Hematopoietic multipotent progenitor cell treated with erythropoietin and hydrocortisone succinate and interleukin-3 and kit ligand, for 17 days (in vitro differentiated cells): ENCODE data around the gene NABP1.

ENCODE experiments used
- DNase-seq: peaks from one replicate; pipeline ENCODE4 v3.0.0-alpha.2; 2015; ENCODE audit warnings: low spot score

NABP1 gene

GRCh38 chr2:191680639-191681038 lies 2.7 kb downstream of the NABP1 start:
- no peak for DNase-seq

DNA sequence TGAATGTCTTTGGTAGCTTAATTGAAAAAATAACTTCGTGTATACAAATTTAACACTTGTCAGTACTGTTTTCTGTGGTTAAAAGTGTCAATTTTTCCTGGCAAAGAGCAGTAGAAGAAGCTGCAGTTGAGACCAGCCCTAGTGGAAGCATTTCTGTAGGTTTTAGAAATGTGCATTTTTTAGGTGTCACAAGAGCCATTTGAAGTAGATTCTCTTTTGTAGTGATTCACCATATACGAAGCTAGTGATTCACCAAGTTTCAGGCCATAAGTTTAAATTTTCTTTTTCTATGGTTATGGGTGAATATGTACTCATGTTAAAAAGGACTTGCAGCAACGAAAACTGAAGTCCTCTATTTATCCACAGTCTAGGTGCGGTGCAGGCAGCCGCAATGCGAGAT lies 4.2 kb downstream of the NABP1 start:
- no peak for DNase-seq

- DNase-seq: no peak
These were observed 8.1 kb downstream of the NABP1 start for GRCh38 chr2:191686066-191686465.

DNA sequence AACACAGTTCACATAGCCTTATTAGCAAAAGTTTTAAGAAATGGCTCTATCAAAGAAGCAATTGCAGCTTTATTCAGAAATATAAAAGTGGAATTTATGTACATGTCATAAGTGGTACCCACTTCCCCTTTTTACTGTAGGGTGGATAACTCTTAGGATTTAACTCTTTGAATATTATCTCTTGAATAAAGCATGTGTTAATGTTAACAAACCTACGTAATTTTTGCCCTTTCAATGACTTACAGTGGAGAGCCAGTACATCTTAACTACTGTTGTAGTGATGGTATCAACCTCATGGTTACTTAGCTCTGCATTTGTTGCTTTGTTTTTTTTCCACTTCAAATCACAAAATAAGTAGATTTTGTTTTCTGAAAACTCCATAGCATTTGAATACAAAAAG lies 8.8 kb downstream of the NABP1 start:
- no peak for DNase-seq

DNA sequence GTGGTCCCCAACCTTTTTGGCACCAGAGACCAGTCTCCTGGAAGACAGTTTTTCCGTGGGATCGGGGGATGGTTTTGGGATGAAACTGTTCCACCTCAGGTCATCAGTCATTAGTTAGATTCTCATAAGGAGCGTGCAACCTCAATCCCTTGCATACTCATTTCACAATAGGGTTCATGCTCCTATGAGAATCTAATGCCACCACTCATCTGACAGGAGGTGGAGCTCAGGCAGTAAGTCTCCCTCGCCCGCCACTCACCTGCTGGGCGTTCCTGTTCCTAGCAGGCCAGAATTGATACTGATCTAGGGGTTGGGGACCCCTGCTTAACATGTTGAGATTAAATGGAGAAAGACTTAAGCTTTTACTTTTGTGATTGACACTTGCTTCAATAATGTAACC lies 9.9 kb downstream of the NABP1 start:
- DNase-seq: no peak

GRCh38 chr2:191688934-191689695 lies 11.2 kb downstream of the NABP1 start:
- DNase-seq: no peak

DNA sequence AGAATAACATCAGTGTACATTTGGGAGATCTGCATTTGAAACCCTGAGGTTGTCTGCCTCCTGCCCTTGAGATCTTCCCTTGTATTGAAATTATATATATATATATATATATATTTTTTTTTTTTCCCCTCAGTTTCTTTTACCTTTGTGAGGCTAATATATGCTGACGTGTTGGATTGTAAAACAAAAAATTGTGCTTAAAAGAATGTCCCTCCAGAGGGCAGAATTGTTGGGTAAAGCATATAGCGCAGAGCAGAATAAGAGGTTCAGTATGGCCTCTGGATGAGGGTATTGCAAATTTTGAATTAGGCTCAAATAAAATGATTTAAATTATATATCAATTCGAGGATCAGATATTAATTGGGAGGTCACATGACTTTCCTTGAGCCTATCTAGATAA lies 12.4 kb downstream of the NABP1 start:
- no peak for DNase-seq

DNA sequence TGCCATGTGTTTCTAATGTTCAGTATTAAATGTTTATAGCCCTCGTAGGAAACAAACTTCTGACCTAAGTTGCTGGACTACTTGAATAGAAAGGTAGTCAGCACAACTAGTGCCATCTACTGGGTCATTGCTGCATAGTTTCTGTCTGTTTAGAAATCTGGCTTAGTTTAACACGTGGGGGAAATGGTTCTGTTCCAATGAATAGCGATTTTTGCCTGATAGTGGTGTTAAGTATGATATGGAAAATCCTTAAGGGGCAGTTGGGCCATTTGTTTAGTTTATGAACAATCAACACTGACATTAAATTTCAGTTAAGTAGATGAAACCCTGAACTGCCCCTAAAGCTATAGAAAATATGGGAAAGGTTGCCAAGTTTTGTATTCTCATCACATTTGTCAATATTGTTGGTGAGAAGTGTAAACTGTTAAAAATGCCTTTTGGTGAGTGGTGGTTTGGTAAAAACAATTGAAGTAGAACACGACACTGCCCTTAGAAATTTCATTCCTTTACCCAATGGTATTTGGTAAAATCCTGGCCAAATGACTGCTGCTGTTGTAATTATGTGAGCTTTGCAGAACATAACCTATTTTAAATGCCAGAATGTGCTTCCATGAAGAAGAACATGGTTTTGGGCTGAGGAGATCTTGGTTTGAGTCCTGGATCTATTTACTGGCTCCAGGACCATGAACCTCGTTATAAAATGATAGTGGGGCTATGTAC lies 13.2 kb downstream of the NABP1 start:
- DNase-seq: peak; percentile 76

- DNase-seq: no peak
These were observed 14.0 kb downstream of the NABP1 start for GRCh38 chr2:191691898-191692297.

- DNase-seq: no peak
These were observed 14.7 kb downstream of the NABP1 start for GRCh38 chr2:191692502-191693115.

DNA sequence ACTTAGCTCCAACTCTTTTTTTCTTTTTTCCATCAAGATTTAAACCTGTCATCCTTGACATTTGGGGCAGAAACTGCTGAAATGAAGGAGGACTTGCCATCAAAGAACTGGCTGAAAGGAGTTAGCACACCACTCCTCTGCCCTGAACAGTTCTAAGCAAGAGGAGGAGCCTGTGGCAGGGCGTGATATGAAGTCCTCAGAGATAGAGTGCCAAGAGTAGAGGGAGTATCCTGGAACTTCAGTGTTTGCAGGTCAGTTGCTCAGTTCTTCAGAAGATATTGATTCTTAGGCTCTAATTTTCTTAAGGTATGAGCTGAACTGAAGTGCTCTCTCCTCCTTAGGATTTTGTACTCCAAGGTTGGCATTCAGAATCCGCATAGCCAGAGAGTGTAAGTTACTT lies 15.2 kb downstream of the NABP1 start:
- no peak for DNase-seq

GRCh38 chr2:191693778-191694177 lies 15.8 kb downstream of the NABP1 start:
- no peak for DNase-seq

DNA sequence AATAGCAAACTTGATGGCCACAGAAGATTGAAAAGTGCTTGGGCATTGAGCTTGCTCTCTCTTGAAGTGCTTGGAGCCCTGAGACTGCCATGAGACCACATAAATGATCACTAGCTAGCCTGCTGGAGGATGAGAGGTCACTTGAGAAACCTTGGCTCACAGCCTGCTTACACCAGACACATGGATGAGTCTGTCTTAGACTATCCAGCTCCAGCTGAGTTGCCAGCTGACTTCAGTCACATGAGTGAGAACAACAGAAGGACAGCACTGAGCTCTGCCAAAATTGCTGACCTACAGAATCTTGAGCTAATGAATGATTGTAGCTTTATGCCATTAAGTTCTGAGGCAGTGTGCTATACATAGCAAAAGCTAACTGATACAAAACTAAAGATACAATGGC lies 18.1 kb downstream of the NABP1 start:
- DNase-seq: no peak

GRCh38 chr2:191696966-191697365 lies 19.0 kb downstream of the NABP1 start:
- no peak for DNase-seq

DNA sequence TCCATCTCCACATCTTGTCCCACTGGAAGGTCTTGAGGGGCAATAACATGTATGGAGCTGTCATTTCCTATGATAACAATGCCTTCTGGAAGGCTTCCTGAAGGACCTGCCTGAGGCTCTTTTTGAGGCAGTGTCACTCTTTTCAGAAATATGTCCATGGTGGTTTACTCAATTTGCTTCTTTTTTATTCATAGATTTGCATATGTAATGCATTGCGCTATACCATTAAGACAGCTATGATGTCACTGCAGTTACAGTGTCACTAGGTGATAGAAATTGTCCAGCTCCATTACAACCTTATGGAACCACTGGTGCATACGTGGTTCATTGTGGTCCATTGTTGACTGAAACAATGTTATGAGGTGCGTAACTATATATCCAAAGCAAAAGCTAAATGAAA lies 19.9 kb downstream of the NABP1 start:
- no peak for DNase-seq

GRCh38 chr2:191699341-191699945 lies 21.5 kb downstream of the NABP1 start:
- DNase-seq: no peak

DNA sequence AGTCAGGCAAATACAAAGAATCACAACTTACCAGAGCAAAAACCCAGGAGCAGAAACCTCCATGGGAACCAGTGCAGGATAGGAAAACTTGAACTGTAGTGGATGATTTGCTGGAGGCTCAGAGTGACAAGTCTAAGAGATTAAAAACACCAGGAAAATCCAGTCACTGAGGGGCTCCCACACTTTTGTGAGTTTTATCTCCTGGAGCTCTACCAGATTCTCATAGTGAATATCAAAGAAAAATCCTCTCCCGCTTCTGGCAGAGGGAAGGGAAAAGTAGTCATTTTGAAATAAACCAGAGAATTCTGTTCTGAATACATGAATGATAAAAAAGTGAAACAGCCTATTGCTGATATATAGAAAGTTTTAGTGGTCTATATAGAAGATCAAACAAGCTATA lies 23.1 kb downstream of the NABP1 start:
- DNase-seq: no peak

GRCh38 chr2:191701696-191702095 lies 23.8 kb downstream of the NABP1 start:
- no peak for DNase-seq

GRCh38 chr2:191703079-191703725 lies 25.3 kb downstream of the NABP1 start:
- no peak for DNase-seq

DNA sequence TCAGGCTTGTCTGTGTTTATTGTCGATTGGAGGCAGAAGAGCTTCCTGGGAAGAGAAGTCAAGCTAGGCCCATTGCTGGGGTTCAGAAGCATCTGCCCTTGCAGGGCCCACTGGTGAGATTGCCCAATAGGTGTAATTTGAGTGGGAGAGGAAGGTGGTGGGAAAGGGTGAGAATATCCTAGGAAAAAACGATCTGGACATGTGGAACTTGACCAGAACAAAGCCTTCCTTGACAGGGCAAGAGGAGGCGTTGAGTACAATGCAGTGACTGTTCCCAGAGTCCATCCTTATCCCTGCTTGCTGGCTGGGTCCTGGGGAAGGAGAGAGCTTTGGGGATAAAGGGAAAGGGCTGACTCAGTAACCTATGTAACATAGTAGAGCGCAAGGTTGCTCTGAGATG lies 27.1 kb downstream of the NABP1 start:
- no peak for DNase-seq

GRCh38 chr2:191705701-191706100 lies 27.8 kb downstream of the NABP1 start:
- no peak for DNase-seq

GRCh38 chr2:191706791-191707190 lies 28.9 kb downstream of the NABP1 start:
- no peak for DNase-seq
